Activated T-helper 1 cell treated with anti-CD3 and anti-CD28 coated beads, Interleukin-12 subunit alpha, Interleukin-12 subunit beta, Interleukin-2, Interleukin-4 antibody, amounts not matched to agents 30 ng/mL and 10 ng/mL and 1 ng/mL, durations not matched to agents 14 hours and 24 hours and 36 hours (primary cell): ENCODE data around the gene SH3GLB1. TPM values are rescaled to one million over a fixed set of nuclear protein-coding genes. Genes with fewer than 3 reads are reported as not detected.
A peak's percentile ranks its signal among the peaks of the same experiment; 100 is the strongest.

Source experiments
- DNase-seq: peaks from one replicate; pipeline ENCODE4 v3.0.0; 2021; ENCODE audit warnings: low spot score
- H3K27ac Mint-ChIP-seq: one replicate; pipeline ENCODE4 v1.8.0; 2021; ENCODE audit warnings: mild to moderate bottlenecking, mixed read lengths
- H3K27me3 Mint-ChIP-seq: one replicate; pipeline ENCODE4 v1.8.0; 2022; ENCODE audit warnings: mild to moderate bottlenecking, moderate library complexity, mixed read lengths; ENCODE audit not compliant: insufficient read depth
- H3K36me3 Mint-ChIP-seq: one replicate; pipeline ENCODE4 v1.8.0; 2021; ENCODE audit warnings: low read depth, mixed read lengths
- H3K4me1 Mint-ChIP-seq: one replicate; pipeline ENCODE4 v1.8.0; 2021; ENCODE audit warnings: low read depth, mixed read lengths
- H3K4me3 Mint-ChIP-seq: one replicate; pipeline ENCODE4 v1.8.0; 2021; ENCODE audit warnings: mild to moderate bottlenecking, moderate library complexity, mixed read lengths
- H3K9me3 Mint-ChIP-seq: one replicate; pipeline ENCODE4 v1.8.0; 2021; ENCODE audit warnings: mixed read lengths
- intact Hi-C: fragments of 100-400 bp; cut with micrococcal nuclease; formaldehyde crosslinking; loops from one replicate; pipeline ENCODE4 v1.15.1; 2024
- total RNA-seq: library from RNA; stranded (reverse); gene quantifications from 2 replicates; pipeline ENCODE4 v1.2.3, GENCODE V29; 2022

The SH3GLB1 gene
- total RNA-seq, 1 donor from 2014 or later = 66.8 TPM

- Mint-ChIP-seq H3K27ac (peak overlapping the region; percentile 97), H3K27me3 (no peaks in the 10 kb centered on the region)
These were observed 1.2 kb downstream of the SH3GLB1 start for GRCh38 chr1:86705665-86705985.

GRCh38 chr1:86706018-86706635 lies 1.8 kb downstream of the SH3GLB1 start:
- Mint-ChIP-seq H3K4me3 (peak overlapping the region; percentile 100), H3K4me1 (peaks cover 55% of the 10 kb centered on the region), H3K9me3 (no peaks in the 10 kb centered on the region), H3K27me3 (no peaks in the 10 kb centered on the region), H3K36me3 (peaks cover 15% of the 10 kb centered on the region), H3K27ac (peak overlapping the region; percentile 72)
- DNase-seq = no peak
- intact Hi-C loops = loop anchor here (10.0 kb wide), 1 partner anchor 1001 kb away; the partner anchor contains the start of gene ZNHIT6

More at GRCh38 chr1:86705665-86705985, 1.2 kb downstream of the SH3GLB1 start:
- Mint-ChIP-seq H3K4me1 (peaks cover 54% of the 10 kb centered on the region), H3K36me3 (peaks cover 15% of the 10 kb centered on the region), H3K4me3 (peak overlapping the region; percentile 100), H3K9me3 (no peaks in the 10 kb centered on the region)
- intact Hi-C loops = loop anchor here (2.0 to 10.0 kb wide), 4 partner anchors 317 to 1001 kb away; partner anchors contain the start of genes LMO4 and ZNHIT6
- DNase-seq = no peak

GRCh38 chr1:86708920-86709319 lies 4.5 kb downstream of the SH3GLB1 start:
- Mint-ChIP-seq H3K9me3 (no peaks in the 10 kb centered on the region), H3K36me3 (peaks cover 15% of the 10 kb centered on the region), H3K27me3 (no peaks in the 10 kb centered on the region), H3K4me3 (no peak overlapping the region), H3K4me1 (peaks cover 46% of the 10 kb centered on the region), H3K27ac (no peak overlapping the region)
- DNase-seq = no peak
- intact Hi-C loops = loop anchor here (10.0 kb wide), 1 partner anchor 1004 kb away; the partner anchor contains the start of gene ZNHIT6

GRCh38 chr1:86712088-86712860 lies 7.9 kb downstream of the SH3GLB1 start:
- intact Hi-C loops = no loop called here
- Mint-ChIP-seq H3K4me3 (no peak overlapping the region), H3K27me3 (no peaks in the 10 kb centered on the region), H3K4me1 (peaks cover 46% of the 10 kb centered on the region), H3K9me3 (no peaks in the 10 kb centered on the region), H3K36me3 (peaks cover 4% of the 10 kb centered on the region), H3K27ac (no peak overlapping the region)
- DNase-seq = no peak

- Mint-ChIP-seq H3K27me3 (no peaks in the 10 kb centered on the region), H3K36me3 (peaks cover 3% of the 10 kb centered on the region), H3K9me3 (no peaks in the 10 kb centered on the region), H3K4me3 (no peak overlapping the region), H3K27ac (no peak overlapping the region), H3K4me1 (peaks cover 40% of the 10 kb centered on the region)
- no peak for DNase-seq
- intact Hi-C loops = no loop called here
These were observed 9.1 kb downstream of the SH3GLB1 start for GRCh38 chr1:86713477-86713876.

- DNase-seq = no peak
- H3K36me3 Mint-ChIP-seq = peaks cover 7% of the 10 kb centered on the region
- H3K4me3 Mint-ChIP-seq = no peak overlapping the region
- H3K4me1 Mint-ChIP-seq = peaks cover 36% of the 10 kb centered on the region
- no peaks in the 10 kb centered on the region for H3K27me3 Mint-ChIP-seq
- no peak overlapping the region for H3K27ac Mint-ChIP-seq
- intact Hi-C loops = no loop called here
- no peaks in the 10 kb centered on the region for H3K9me3 Mint-ChIP-seq
These were observed 9.8 kb downstream of the SH3GLB1 start for GRCh38 chr1:86714159-86714558.

GRCh38 chr1:86714561-86715244 lies 10.3 kb downstream of the SH3GLB1 start:
- peaks cover 7% of the 10 kb centered on the region for H3K36me3 Mint-ChIP-seq
- H3K27me3 Mint-ChIP-seq = no peaks in the 10 kb centered on the region
- H3K4me1 Mint-ChIP-seq = peaks cover 30% of the 10 kb centered on the region
- intact Hi-C loops = no loop called here
- DNase-seq = no peak
- no peak overlapping the region for H3K4me3 Mint-ChIP-seq
- no peaks in the 10 kb centered on the region for H3K9me3 Mint-ChIP-seq
- H3K27ac Mint-ChIP-seq = no peak overlapping the region

- Mint-ChIP-seq H3K36me3 (peaks cover 16% of the 10 kb centered on the region), H3K27ac (no peak overlapping the region), H3K4me1 (peaks cover 19% of the 10 kb centered on the region), H3K9me3 (no peaks in the 10 kb centered on the region), H3K27me3 (no peaks in the 10 kb centered on the region), H3K4me3 (no peak overlapping the region)
- no peak for DNase-seq
- intact Hi-C loops = no loop called here
These were observed 14.4 kb downstream of the SH3GLB1 start for GRCh38 chr1:86718786-86719185.

- H3K4me1 Mint-ChIP-seq = peaks cover 8% of the 10 kb centered on the region
- DNase-seq = no peak
- no peaks in the 10 kb centered on the region for H3K9me3 Mint-ChIP-seq
- intact Hi-C loops = no loop called here
- H3K27me3 Mint-ChIP-seq = no peaks in the 10 kb centered on the region
- H3K36me3 Mint-ChIP-seq = peaks cover 22% of the 10 kb centered on the region
- no peak overlapping the region for H3K27ac Mint-ChIP-seq
- H3K4me3 Mint-ChIP-seq = no peak overlapping the region
These were observed 27.0 kb downstream of the SH3GLB1 start for GRCh38 chr1:86731416-86731815.

GRCh38 chr1:86733340-86733739 lies 29.0 kb downstream of the SH3GLB1 start:
- peaks cover 21% of the 10 kb centered on the region for H3K36me3 Mint-ChIP-seq
- intact Hi-C loops = no loop called here

GRCh38 chr1:86739648-86740509 lies 35.5 kb downstream of the SH3GLB1 start:
- H3K9me3 Mint-ChIP-seq = no peaks in the 10 kb centered on the region
- H3K27me3 Mint-ChIP-seq = no peaks in the 10 kb centered on the region
- no peaks in the 10 kb centered on the region for H3K4me1 Mint-ChIP-seq
- peaks cover 21% of the 10 kb centered on the region for H3K36me3 Mint-ChIP-seq
- intact Hi-C loops = loop anchor here (1.0 to 5.0 kb wide), 2 partner anchors 36 to 358 kb away; partner anchors contain the start of gene SH3GLB1
- H3K4me3 Mint-ChIP-seq = no peak overlapping the region
- H3K27ac Mint-ChIP-seq = no peak overlapping the region
- DNase-seq = no peak

More at GRCh38 chr1:86733340-86733739, 29.0 kb downstream of the SH3GLB1 start:
- Mint-ChIP-seq H3K27ac (no peak overlapping the region), H3K9me3 (no peaks in the 10 kb centered on the region), H3K4me1 (peaks cover 8% of the 10 kb centered on the region), H3K4me3 (no peak overlapping the region), H3K27me3 (no peaks in the 10 kb centered on the region)
- no peak for DNase-seq

- DNase-seq = no peak
- H3K9me3 Mint-ChIP-seq = no peaks in the 10 kb centered on the region
- H3K27ac Mint-ChIP-seq = no peak overlapping the region
- no peaks in the 10 kb centered on the region for H3K27me3 Mint-ChIP-seq
- intact Hi-C loops = loop anchor here (1.0 to 5.0 kb wide), 2 partner anchors 240 to 360 kb away; no protein-coding TSS in a partner anchor
- no peaks in the 10 kb centered on the region for H3K4me1 Mint-ChIP-seq
- peaks cover 12% of the 10 kb centered on the region for H3K36me3 Mint-ChIP-seq
- no peak overlapping the region for H3K4me3 Mint-ChIP-seq
These were observed 37.7 kb downstream of the SH3GLB1 start for GRCh38 chr1:86741947-86742572.
